HG02588 (cell line): ENCODE measurements around the gene DPP4.
"Not testable (repeated sequence)": the region's sequence is repeated elsewhere in the genome, so short reads cannot be mapped to it uniquely, and the experiment has no call there.

ENCODE experiments used
- ATAC-seq: cut with Tn5 transposase; IDR thresholded peaks from one replicate; pipeline ENCODE4 v1.9.1; 2021; ENCODE audit warnings: mild to moderate bottlenecking, moderate library complexity; ENCODE audit not compliant: unreplicated experiment

The DPP4 gene

DNA sequence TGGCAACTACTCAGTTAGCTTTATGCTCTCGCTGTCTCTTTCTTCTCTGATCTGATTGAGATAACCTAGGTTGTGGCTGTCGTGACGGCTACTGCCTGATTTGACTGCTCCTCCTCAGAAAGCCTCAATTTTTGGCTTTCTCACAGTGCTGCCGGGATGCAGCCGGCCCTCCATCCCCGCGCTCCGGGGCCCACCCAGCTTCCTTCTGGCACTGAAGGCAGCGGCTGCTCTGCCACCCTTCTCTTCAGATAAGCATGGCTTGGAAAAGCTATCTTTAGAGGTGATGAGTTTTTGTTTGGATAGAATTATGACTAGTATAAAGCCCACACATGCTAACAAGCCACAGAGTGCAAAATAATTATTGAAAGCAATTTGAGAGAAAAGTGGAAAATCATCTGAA is 102.5 kb downstream of the DPP4 start:
- ATAC-seq = no peak

DNA sequence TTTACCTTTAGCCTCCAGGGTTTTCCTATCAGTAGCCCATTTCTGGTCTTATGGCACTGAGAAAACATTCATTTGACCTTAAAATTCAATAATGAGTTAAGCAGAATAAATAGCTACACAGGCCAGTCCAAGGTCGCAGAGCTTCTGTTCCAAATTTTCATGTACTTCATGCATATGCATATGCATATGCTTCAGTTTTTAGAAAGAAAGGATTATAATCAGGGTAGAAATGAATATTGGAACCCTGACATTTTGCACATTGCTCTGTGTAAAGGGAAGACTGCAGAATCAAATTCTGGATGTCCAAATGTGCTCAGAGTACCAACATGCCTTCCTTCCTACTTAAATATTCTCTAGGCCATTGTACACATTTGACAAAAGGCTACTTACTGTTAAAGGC is 104.9 kb downstream of the DPP4 start:
- ATAC-seq = no peak

DNA sequence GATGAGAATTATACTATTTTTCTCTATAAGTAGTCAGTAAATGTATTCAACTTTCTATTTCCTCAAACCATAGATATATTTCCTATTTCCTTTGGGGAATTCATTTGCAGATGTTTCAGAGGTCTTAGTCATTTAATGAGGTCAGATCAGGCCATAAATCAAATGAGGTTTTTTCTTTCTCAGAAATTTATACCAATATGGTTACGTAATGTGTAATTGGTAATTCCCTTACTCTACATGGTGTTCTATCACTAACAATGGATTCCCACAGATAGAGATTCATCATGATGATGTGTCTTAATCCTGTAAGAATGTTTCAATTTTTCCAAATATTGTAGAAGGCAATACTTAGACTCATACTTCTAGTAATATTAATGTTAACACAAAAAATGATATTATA is 108.0 kb downstream of the DPP4 start:
- ATAC-seq = no peak

DNA sequence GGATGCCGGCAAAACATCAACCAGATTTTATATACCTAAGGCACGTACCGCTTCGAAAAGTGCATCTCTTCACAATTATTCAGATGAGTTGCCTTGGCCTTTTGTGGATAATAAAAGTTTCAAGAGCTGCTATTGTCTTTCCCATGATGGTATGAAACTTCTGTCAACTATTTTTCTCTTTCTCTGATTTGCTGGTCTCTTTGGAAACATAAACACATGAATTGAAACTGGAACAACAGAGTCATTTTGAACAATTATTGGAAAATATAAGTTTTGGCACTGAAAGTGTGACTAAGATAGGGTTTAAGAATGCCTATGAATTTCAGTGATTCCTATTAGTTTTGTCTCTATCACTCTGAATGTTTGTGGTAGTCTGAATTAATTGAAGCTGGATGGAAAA is 109.9 kb downstream of the DPP4 start:
- ATAC-seq = no peak

DNA sequence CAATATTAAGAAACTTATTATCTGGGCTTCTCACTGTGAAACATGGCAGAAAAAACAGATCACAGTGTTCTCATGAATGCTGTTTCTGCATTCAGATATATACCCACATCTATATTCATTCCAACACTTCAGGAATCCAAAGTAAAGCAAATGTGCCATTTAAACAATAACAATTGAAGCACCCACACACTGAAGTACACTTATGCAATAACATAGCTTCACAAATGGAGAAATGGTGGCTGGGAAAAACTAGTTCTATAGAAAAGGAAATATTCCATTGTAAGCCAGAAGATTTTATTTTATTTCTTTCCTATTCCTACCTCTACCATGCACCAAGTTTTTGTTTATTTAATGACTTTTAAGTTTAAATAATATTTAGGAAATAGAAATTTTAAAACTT is 111.9 kb downstream of the DPP4 start:
- ATAC-seq = no peak

DNA sequence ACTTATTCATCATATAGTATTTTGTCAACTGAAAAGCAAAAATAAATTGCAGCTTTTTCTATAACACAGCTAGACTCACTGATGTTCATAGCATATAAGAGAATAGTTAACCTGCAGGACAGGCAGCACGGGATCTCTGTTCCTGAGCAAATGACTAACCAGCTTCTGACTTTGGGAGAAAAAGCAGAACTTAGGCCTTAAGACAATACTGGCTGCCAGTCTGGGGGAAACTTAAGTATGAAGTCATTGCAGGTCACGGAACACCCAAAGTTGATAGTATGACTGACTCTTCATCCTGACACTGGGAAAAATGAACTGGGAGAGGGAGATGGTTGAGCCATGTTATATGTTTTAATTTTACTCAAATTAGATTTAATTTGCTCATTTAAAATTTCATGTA is 113.0 kb downstream of the DPP4 start:
- ATAC-seq = no peak

DNA sequence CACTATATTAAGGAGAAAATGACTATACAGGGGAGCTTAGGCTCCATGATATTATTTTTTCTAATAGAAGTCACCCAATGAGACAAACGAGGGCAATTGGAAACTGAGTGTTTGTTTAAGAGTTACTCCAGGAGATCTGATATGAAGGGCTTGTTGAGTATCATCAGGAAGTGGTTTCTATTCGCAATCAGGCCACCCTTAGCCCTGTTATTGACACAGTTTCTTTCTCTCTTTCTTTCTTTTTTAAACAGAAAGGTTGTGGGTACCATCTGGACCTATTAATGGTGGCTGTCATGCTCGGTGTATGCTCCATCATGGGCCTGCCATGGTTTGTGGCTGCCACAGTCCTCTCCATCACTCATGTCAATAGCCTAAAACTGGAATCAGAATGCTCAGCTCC is 117.3 kb downstream of the DPP4 start:
- no peak for ATAC-seq

DNA sequence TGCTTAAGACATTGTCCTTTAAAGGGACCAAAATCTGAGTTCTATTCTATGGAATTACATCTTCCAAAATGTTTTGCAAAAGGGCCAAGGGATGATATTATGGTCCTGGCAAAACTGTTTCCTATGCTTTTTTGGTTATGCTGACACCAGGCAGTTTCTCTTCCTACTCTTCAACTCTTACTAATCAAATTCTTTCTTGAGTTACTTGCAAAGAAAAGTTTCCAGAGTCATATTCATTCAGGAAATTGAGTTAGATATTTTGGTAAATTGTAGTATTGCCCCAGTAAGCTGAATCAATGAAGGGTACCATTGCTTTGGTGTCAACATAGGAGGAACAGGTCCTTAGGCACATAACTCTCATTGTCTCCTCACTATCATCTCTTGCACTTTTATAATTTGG is 118.8 kb downstream of the DPP4 start:
- ATAC-seq = no peak

DNA sequence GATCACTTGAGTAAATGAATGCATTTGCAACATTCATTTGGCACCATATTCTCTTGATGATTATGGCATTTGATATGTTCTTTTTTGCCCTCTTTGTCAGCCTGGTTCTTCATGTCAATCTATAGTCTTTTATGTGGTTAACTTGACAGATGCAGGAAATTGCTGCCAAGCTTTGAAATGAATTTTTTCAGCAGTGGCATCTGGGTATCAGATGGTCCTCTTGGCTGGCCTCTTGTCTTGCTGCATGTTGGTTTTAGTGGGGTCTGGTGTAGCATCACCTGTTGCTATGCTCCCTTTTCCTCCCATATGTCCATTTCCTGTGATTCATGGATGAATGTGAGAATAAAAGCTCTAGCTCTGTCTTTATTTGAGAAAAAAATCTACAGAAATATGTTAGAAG is 119.9 kb downstream of the DPP4 start:
- no peak for ATAC-seq

DNA sequence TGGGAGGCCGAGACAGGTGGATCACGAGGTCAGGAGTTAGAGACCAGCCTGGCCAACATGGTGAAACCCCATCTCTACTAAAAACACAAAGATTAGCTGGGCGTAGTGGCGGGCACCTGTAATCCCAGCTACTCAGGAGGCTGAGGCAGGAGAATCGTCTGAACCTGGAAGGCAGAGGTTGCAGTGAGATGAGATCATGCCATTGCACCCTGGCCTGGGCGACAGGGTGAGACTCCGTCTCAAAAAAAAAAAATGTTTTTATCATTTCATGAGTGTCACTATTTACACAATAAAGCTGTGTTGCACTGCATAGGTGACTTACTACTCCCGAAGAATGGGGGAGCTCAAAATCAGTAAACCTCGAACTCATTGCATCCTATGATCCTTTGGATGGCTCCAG is 120.6 kb downstream of the DPP4 start:
- not testable (repeated sequence) for ATAC-seq

DNA sequence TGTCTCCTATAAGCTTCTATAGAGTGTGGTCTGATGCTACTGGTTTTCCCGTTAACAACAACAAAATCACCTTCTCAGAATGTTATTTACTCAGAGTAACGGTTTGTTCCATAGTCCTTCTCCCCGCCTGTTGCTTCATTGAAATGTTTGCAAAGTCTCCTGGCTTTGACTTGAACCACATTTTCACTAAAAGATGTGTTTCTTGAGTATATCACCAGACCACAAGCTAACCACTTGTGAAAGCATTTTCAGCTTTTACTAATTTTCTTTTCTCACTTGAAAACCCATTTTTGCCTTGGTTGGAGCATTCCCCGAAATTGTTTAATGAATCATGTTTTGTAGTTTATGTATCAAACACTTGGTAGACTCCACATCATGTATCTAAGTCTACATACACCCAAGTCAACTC is 121.2 kb downstream of the DPP4 start:
- ATAC-seq = no peak

DNA sequence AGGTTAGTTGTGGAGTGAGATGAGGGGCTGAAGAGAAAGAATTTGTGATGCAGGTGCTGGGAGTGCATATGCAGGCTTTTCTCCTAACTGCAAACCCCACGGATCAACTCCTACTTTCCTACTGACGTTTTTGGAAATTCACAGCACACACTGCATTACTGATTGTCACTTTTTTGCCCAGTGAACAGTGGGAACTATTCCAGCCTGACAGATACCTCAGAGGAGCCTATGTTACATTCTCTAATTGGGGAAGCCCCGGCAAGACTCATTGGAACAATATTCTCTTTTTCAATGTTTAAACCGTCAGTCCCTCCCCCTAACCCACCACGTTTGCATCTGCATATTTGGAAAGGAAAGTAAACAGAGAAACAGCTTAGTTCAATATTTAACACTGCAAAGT is 126.2 kb downstream of the DPP4 start:
- ATAC-seq = no peak

DNA sequence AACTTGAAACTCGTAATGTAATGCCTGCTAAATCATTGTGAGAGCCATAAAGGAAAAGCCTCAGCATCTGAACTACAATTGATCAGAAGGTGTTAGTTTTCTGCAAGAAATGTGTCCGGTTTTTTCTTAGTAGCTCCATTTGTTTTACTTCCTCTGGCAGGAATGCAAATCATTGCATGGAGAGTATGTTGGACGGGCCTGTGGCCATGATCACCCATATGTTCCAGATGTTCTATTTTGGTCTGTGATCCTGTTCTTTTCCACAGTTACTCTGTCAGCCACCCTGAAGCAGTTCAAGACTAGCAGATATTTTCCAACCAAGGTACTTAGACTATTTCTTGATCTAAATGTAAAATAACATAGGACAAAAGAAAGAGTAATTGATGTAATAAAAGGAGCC is 126.6 kb downstream of the DPP4 start:
- ATAC-seq = no peak

DNA sequence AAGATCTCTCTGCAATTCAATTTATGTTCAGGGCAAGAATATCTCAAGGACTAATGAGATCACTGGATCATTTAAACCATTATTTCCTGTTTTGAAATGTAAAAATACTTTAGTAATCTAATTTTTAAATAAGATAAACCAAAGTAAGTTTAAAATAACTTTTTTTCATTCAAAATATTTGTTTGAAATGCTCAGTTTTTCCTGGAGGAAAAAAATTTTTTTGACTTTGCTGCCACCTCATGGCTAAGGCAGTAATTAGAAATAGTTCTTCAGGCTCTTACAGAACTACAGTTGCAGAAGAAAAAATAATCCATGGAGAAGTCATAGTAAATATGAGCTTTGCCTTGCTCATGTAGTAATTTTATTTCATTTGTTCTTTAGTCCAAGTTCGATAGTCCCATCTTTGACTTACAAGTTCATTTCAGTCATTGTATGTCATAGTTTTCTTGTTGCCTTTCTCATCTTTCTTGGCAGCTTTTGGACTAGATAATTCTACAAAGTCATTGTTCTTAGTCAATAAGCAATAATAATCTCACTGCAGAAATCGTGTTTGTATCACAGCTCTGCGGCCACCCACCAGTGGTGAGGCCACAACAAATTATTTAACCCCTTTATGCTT is 127.4 kb downstream of the DPP4 start:
- ATAC-seq = no peak

DNA sequence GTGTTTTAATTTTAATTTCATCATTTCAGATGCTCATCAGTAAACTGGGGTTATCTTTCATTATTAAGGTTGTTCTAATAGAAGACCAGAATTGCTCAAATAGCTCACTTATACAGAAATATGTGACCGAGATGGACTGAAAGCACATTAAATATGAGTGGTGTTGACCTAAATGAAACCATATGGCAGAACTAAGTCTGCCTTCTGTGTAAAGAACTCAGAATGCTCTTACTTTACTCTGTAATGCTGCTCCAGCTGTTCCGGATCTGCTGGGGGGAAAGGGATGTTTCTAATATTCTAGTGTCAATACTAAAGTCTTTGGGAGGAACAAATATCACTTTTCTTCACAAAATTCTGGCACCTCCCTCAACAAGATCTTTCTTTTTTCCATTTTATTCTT is 131.0 kb downstream of the DPP4 start:
- no peak for ATAC-seq
